Smooth muscle cell (in vitro differentiated cells): Measurements from ENCODE around the gene SLC30A2. TPM values are rescaled to one million over a fixed set of nuclear protein-coding genes. Genes with fewer than 3 reads are reported as not detected.

Experiments used
- DNase-seq: peaks from one replicate; lab custom pipeline; 2025; ENCODE audit not compliant: unreplicated experiment; lab: John Stamatoyannopoulos, UW
- H2AFZ ChIP-seq: fragments of 200-600 bp; sonication (generic); 2 replicates; pipeline ENCODE4 v1.6.0; 2016; ENCODE audit warnings: antibody characterized with exemption, low read depth, mild to moderate bottlenecking
- H3F3A ChIP-seq: fragments of 200-600 bp; sonication (generic); 2 replicates; pipeline ENCODE4 v1.6.0; 2017; ENCODE audit warnings: antibody characterized with exemption, low read depth
- H3K27ac ChIP-seq: fragments of 200-600 bp; sonication (generic); 2 replicates; pipeline ENCODE4 v1.5.1; 2016; ENCODE audit warnings: low read depth, mild to moderate bottlenecking
- H3K27me3 ChIP-seq: fragments of 200-600 bp; sonication (generic); 2 replicates; pipeline ENCODE4 v1.6.1; 2016; ENCODE audit warnings: low read depth, mild to moderate bottlenecking
- H3K36me3 ChIP-seq: fragments of 200-600 bp; sonication (generic); 2 replicates; pipeline ENCODE4 v1.5.1; 2016; ENCODE audit warnings: low read depth
- H3K4me1 ChIP-seq: fragments of 200-600 bp; sonication (generic); 2 replicates; pipeline ENCODE4 v1.5.1; 2016; ENCODE audit warnings: low read depth
- H3K4me2 ChIP-seq: fragments of 200-600 bp; sonication (generic); 2 replicates; pipeline ENCODE4 v1.6.0; 2016; ENCODE audit warnings: mild to moderate bottlenecking
- H3K4me3 ChIP-seq: fragments of 200-600 bp; sonication (generic); 2 replicates; pipeline ENCODE4 v1.5.1; 2016; ENCODE audit warnings: mild to moderate bottlenecking
- H3K79me2 ChIP-seq: fragments of 200-600 bp; sonication (generic); 2 replicates; pipeline ENCODE4 v1.6.0; 2016; ENCODE audit warnings: low read depth, mild to moderate bottlenecking
- H3K9ac ChIP-seq: fragments of 200-600 bp; sonication (generic); 2 replicates; pipeline ENCODE4 v1.6.0; 2016; ENCODE audit warnings: low read depth
- H3K9me3 ChIP-seq: fragments of 200-600 bp; sonication (generic); replicated peaks from 2 replicates; pipeline ENCODE4 v1.5.1; 2016; ENCODE audit warnings: low read depth
- H4K20me1 ChIP-seq: fragments of 200-600 bp; sonication (generic); 2 replicates; pipeline ENCODE4 v1.6.0; 2016; ENCODE audit warnings: low read depth
- CTCF ChIP-seq: fragments of 200-600 bp; sonication (generic); IDR thresholded peaks from 2 replicates; pipeline ENCODE4 v1.5.1; 2017; ENCODE audit warnings: borderline replicate concordance, mild to moderate bottlenecking, antibody characterized with exemption; ENCODE audit not compliant: insufficient read depth, poor library complexity, severe bottlenecking
- WGBS: methylation state at CpG from one replicate; pipeline ENCODE4 v1.1.7; 2016; ENCODE audit warnings: low lambda C conversion rate; 5-methylcytosine and 5-hydroxymethylcytosine counted together
- polyA plus RNA-seq: library from polyadenylated mRNA; unstranded; fragments of >200 nt; fragmentation: Nextera tagmentation; extraction: Ambion mirVana; gene quantifications from 2 replicates; pipeline ENCODE4 v1.2.1, GENCODE V29; 2016
- total RNA-seq: library from RNA; depleted of rRNA; stranded (reverse); fragments of >200 nt; gene quantifications from 2 replicates; pipeline ENCODE4 v1.2.3, GENCODE V29; 2014

SLC30A2 gene
- total and polyA plus RNA-seq, 2 experiments from 2014 or later, result 0.27 to 0.53 TPM

GRCh38 chr1:26009796-26010447, 36.0 kb downstream of the SLC30A2 start:
- DNase-seq, result no peak
- Histone ChIP-seq H3F3A (no peaks in the 10 kb centered on the region), H3K79me2 (no peaks in the 10 kb centered on the region), H4K20me1 (no peaks in the 10 kb centered on the region), H3K4me3 (no peak overlapping the region), H2AFZ (no peak overlapping the region), H3K27ac (no peak overlapping the region), H3K27me3 (no peaks in the 10 kb centered on the region), H3K4me1 (no peaks in the 10 kb centered on the region), H3K36me3 (no peaks in the 10 kb centered on the region), H3K4me2 (no peak overlapping the region), H3K9ac (no peak overlapping the region), H3K9me3 (no peaks in the 10 kb centered on the region)
- no peak for TF ChIP-seq CTCF
- 57% methylated on average over 4 of the region's 6 CpGs for WGBS

- Histone ChIP-seq H3K4me3 (no peak overlapping the region), H3K4me2 (no peak overlapping the region), H3K4me1 (no peaks in the 10 kb centered on the region), H2AFZ (no peak overlapping the region), H3K27ac (no peak overlapping the region), H3K79me2 (no peaks in the 10 kb centered on the region), H3K9me3 (no peaks in the 10 kb centered on the region), H3K9ac (no peak overlapping the region), H3K27me3 (no peaks in the 10 kb centered on the region), H3K36me3 (no peaks in the 10 kb centered on the region), H4K20me1 (no peaks in the 10 kb centered on the region), H3F3A (no peaks in the 10 kb centered on the region)
- TF ChIP-seq CTCF, result no peak
- no peak for DNase-seq
- WGBS, result 95% methylated on average over 16 of the region's 16 CpGs
These were observed 39.2 kb downstream of the SLC30A2 start for GRCh38 chr1:26006710-26007109.

- no peaks in the 10 kb centered on the region for H4K20me1 ChIP-seq
- DNase-seq, result no peak
- no peak overlapping the region for H2AFZ ChIP-seq
These were observed 40.3 kb downstream of the SLC30A2 start for GRCh38 chr1:26005434-26006105.

More at GRCh38 chr1:26005434-26006105, 40.3 kb downstream of the SLC30A2 start:
- Histone ChIP-seq H3K4me2 (no peak overlapping the region), H3K9me3 (no peaks in the 10 kb centered on the region), H3K4me3 (no peak overlapping the region), H3K4me1 (no peaks in the 10 kb centered on the region), H3K79me2 (no peaks in the 10 kb centered on the region), H3K27ac (no peak overlapping the region), H3K9ac (no peak overlapping the region), H3K36me3 (no peaks in the 10 kb centered on the region), H3K27me3 (no peaks in the 10 kb centered on the region), H3F3A (no peaks in the 10 kb centered on the region)
- TF ChIP-seq CTCF, result no peak
- 82% methylated on average over 4 of the region's 4 CpGs for WGBS
